Measurements from ENCODE around the gene NFATC1. TPM values are rescaled to one million over a fixed set of nuclear protein-coding genes. Genes with fewer than 3 reads are reported as not detected.
"Not testable (repeated sequence)": the region's sequence is repeated elsewhere in the genome, so short reads cannot be mapped to it uniquely, and the experiment has no call there.

Gene NFATC1
- polyA plus RNA-seq, 1 of the 3 experiments (the other 2 are of a cell fraction): 0.02 TPM

- H3K9ac ChIP-seq: no peak overlapping the region
- POLR2A ChIA-PET: interaction anchor here (0.6 kb wide), 1 partner anchor 206 kb away, joined by 3 read pairs; no protein-coding TSS in a partner anchor
- H3K27ac ChIP-seq (ENCODE audit: low read depth in 2 of 2, low read length in 1 of 2): no peak overlapping the region
- H3K79me2 ChIP-seq (ENCODE audit: insufficient read depth): no peaks in the 10 kb centered on the region
- H3K9me2 ChIP-seq: no peaks in the 10 kb centered on the region
- 95% methylated on average over 7 of the region's 10 CpGs for WGBS (ENCODE audit: low lambda C conversion rate)
- peaks cover 3 to 8% of the 10 kb centered on the region in 2 experiments for H3K36me3 ChIP-seq (replicated peaks in 1 of 2; ENCODE audit: control insufficient read depth in 1 of 2, insufficient read depth in 2 of 2, low read length in 1 of 2)
- H3K4me1 ChIP-seq (ENCODE audit: control insufficient read depth in 1 of 2, insufficient read depth in 2 of 2, low read depth in 1 of 2, low read length in 1 of 2): no peaks in the 10 kb centered on the region
- DNase-seq: no peak
- no peaks in the 10 kb centered on the region for H3F3A ChIP-seq (replicated peaks; ENCODE audit: insufficient read depth)
- no peak overlapping the region for H3K4me3 ChIP-seq (ENCODE audit: low read depth in 2 of 2, low read length in 1 of 2)
- H4K20me1 ChIP-seq (ENCODE audit: insufficient read depth): no peaks in the 10 kb centered on the region
- H3K9me3 ChIP-seq: no peaks in the 10 kb centered on the region
- no peak overlapping the region for H3K4me2 ChIP-seq
- H2AFZ ChIP-seq (ENCODE audit: low read depth): no peak overlapping the region
- H3K27me3 ChIP-seq (ENCODE audit: insufficient read depth): no peaks in the 10 kb centered on the region
- no peak for TF ChIP-seq RXRA (IDR thresholded peaks at IDR 0.05; ENCODE audit: borderline replicate concordance, low read depth)
- no peak for TF ChIP-seq CHD2 (IDR thresholded peaks at IDR 0.05; ENCODE audit: low read length, partially characterized antibody)
- no peak for TF ChIP-seq FOSL2 (IDR thresholded peaks at IDR 0.05; ENCODE audit: borderline replicate concordance, low read depth)
- TF ChIP-seq, protein P1, sequence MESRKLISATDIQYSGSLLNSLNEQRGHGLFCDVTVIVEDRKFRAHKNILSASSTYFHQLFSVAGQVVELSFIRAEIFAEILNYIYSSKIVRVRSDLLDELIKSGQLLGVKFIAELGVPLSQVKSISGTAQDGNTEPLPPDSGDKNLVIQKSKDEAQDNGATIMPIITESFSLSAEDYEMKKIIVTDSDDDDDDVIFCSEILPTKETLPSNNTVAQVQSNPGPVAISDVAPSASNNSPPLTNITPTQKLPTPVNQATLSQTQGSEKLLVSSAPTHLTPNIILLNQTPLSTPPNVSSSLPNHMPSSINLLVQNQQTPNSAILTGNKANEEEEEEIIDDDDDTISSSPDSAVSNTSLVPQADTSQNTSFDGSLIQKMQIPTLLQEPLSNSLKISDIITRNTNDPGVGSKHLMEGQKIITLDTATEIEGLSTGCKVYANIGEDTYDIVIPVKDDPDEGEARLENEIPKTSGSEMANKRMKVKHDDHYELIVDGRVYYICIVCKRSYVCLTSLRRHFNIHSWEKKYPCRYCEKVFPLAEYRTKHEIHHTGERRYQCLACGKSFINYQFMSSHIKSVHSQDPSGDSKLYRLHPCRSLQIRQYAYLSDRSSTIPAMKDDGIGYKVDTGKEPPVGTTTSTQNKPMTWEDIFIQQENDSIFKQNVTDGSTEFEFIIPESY (IDR thresholded peaks at IDR 0.05; ENCODE audit: borderline replicate concordance, low read depth): no peak
- TF ChIP-seq MXI1 (IDR thresholded peaks at IDR 0.05; ENCODE audit: low read depth, low read length): no peak
- no peak for TF ChIP-seq SIN3A (IDR thresholded peaks at IDR 0.05; ENCODE audit: borderline replicate concordance, low read depth, low read length)
- no peak for TF ChIP-seq JUND (IDR thresholded peaks at IDR 0.05)
- TF ChIP-seq NFIC (IDR thresholded peaks at IDR 0.05; ENCODE audit: borderline replicate concordance): no peak
- no peak for TF ChIP-seq MAX (IDR thresholded peaks at IDR 0.05; ENCODE audit: low read depth)
- no peak for TF ChIP-seq TCF12 (IDR thresholded peaks at IDR 0.05)
- TF ChIP-seq GABPA (IDR thresholded peaks at IDR 0.05; ENCODE audit: low read depth): no peak
- TF ChIP-seq, protein P2, sequence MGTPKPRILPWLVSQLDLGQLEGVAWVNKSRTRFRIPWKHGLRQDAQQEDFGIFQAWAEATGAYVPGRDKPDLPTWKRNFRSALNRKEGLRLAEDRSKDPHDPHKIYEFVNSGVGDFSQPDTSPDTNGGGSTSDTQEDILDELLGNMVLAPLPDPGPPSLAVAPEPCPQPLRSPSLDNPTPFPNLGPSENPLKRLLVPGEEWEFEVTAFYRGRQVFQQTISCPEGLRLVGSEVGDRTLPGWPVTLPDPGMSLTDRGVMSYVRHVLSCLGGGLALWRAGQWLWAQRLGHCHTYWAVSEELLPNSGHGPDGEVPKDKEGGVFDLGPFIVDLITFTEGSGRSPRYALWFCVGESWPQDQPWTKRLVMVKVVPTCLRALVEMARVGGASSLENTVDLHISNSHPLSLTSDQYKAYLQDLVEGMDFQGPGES (IDR thresholded peaks at IDR 0.05; ENCODE audit: low read depth, low read length): no peak
- CTCF ChIA-PET: interaction anchor here (0.9 to 1.5 kb wide), 4 partner anchors 10 to 154 kb away, joined by 3 to 4 read pairs (median 3); no protein-coding TSS in a partner anchor
Measured at GRCh38 chr18:79375441-79376154, 20.1 kb upstream of the NFATC1 start.

DNA sequence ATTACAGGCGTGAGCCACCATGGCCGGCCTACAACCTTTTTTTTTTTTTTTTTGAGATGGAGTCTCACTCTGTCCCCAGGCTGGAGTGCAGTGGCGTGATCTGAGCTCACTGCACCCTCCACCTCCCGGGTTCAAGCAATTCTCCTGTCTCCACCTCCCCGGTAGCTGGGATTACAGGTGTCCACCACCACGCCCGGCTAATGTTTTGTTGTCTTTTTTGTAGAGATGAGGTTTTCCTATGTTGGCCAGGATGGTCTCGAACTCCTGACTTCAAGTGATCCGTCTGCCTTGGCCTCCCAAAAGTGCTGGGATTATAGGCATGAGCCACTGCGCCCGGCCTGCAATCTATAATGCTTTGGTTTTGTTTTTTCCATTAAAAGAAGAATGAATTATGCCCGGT, 19.1 kb upstream of the NFATC1 start:
- H3F3A ChIP-seq (replicated peaks; ENCODE audit: insufficient read depth); H3K9me3 ChIP-seq; H2AFZ ChIP-seq (ENCODE audit: low read depth); H3K9me2 ChIP-seq; H4K20me1 ChIP-seq (ENCODE audit: insufficient read depth); H3K79me2 ChIP-seq (ENCODE audit: insufficient read depth); DNase-seq; H3K36me3 ChIP-seq (replicated peaks in 1 of 2; ENCODE audit: control insufficient read depth in 1 of 2, insufficient read depth in 2 of 2, low read length in 1 of 2); H3K4me1 ChIP-seq (ENCODE audit: control insufficient read depth in 1 of 2, insufficient read depth in 2 of 2, low read depth in 1 of 2, low read length in 1 of 2); H3K27ac ChIP-seq (ENCODE audit: low read depth in 2 of 2, low read length in 1 of 2); H3K27me3 ChIP-seq (ENCODE audit: insufficient read depth); H3K4me2 ChIP-seq; H3K4me3 ChIP-seq (ENCODE audit: low read depth in 2 of 2, low read length in 1 of 2); POLR2A ChIA-PET; H3K9ac ChIP-seq: not testable (repeated sequence)
- WGBS (ENCODE audit: low lambda C conversion rate): 93% methylated on average over 12 of the region's 12 CpGs
- CTCF ChIA-PET: interaction anchor here (1.2 kb wide), 1 partner anchor 150 kb away, joined by 3 read pairs; no protein-coding TSS in a partner anchor
